ENCODE data around the gene XPNPEP3.

DNA sequence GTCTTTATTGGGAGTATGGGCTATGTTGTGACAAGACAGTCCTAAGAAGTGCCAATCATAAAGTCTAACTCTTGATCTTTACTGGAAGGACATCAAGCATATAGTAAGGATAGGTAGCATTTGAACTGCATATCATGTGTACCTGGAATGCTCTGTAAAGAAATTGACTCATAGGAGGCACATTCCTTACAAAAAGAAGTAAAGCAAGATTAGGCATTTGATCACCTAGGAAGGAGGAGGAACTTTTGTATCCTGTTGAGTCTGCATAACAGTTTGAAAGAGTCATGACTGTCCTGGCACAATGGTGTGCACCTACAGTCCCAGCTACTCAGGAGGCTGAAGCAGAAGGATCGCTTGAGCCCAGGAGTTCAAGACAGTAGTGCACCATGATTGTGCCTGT lies 47.2 kb downstream of the XPNPEP3 start:
- TF ChIP-seq EZH2 (IDR thresholded peaks at IDR 0.05), result no peak
- no peak for TF ChIP-seq POLR2AphosphoS5 (IDR thresholded peaks at IDR 0.05; ENCODE audit: borderline replicate concordance, low read depth, low read length)
